ENCODE measurements around the gene PMEPA1. TPM values are rescaled to one million over a fixed set of nuclear protein-coding genes. Genes with fewer than 3 reads are reported as not detected.

PMEPA1 gene
- total and polyA plus RNA-seq, 2 donors (not counting 3 experiments of a cell fraction or from before 2014, with no cell fraction given), result 31.6 to 33.2 TPM

GRCh38 chr20:57742507-57743181 lies 32.8 kb upstream of the PMEPA1 start:
- ChIA-PET CTCF (interaction anchor here (1.5 kb wide), 1 partner anchor 89 kb away, joined by 4 read pairs; no protein-coding TSS in a partner anchor), POLR2A (no interaction called here)
- FAIRE-seq (no peak), DNase-seq (ENCODE audit: low read depth, low spot score) (no peak)
- Histone ChIP-seq H3K9ac (replicated peaks; ENCODE audit: extremely low read depth, insufficient read depth, low read length) (no peak overlapping the region), H3K4me3 (replicated peaks in 1 of 3; ENCODE audit: insufficient read depth in 1 of 3, low read depth in 1 of 3, low read length in 3 of 3) (no peak overlapping the region), H3K9me1 (replicated peaks; ENCODE audit: control insufficient read depth, extremely low read depth, insufficient read depth, low read length) (no peaks in the 10 kb centered on the region), H3K4me1 (ENCODE audit: control insufficient read depth, extremely low read depth, insufficient read depth, low read length) (peaks cover 2% of the 10 kb centered on the region), H3K4me2 (ENCODE audit: insufficient read depth, low read length) (no peak overlapping the region), H3K27me3 (ENCODE audit: control insufficient read depth in 2 of 2, insufficient read depth in 2 of 2, low read length in 2 of 2) (peaks cover 0 to under 1% of the 10 kb centered on the region in 2 experiments), H3K79me2 (ENCODE audit: control insufficient read depth, insufficient read depth, low read length) (no peaks in the 10 kb centered on the region), H2AFZ (ENCODE audit: low read depth, low read length) (no peak overlapping the region), H3K36me3 (ENCODE audit: control insufficient read depth in 2 of 2, extremely low read depth in 1 of 2, insufficient read depth in 2 of 2, low read length in 2 of 2) (no peaks in the 10 kb centered on the region), H3K9me3 (replicated peaks; ENCODE audit: control insufficient read depth, insufficient read depth, low read length) (no peaks in the 10 kb centered on the region), H3K27ac (ENCODE audit: insufficient read depth, low read depth, low read length) (no peak overlapping the region), H4K20me1 (replicated peaks; ENCODE audit: control insufficient read depth, extremely low read depth, insufficient read depth, low read length) (no peaks in the 10 kb centered on the region)
- no TSS peak for BruUV-seq (replicated peaks)
- TF ChIP-seq CTCF (IDR thresholded peaks at IDR 0.05; ENCODE audit: extremely low read depth in 1 of 2, insufficient read depth in 1 of 2, low read depth in 1 of 2, low read length in 2 of 2) (no peak), FOS (IDR thresholded peaks at IDR 0.05; ENCODE audit: borderline replicate concordance, insufficient read depth, low read length) (no peak), EZH2 (IDR thresholded peaks at IDR 0.05; ENCODE audit: borderline replicate concordance, low read depth, low read length, severe bottlenecking) (no peak), MYC (IDR thresholded peaks at IDR 0.05; ENCODE audit: low read depth, low read length) (no peak), POLR2AphosphoS5 (IDR thresholded peaks at IDR 0.05; ENCODE audit: insufficient read depth, low read depth, low read length) (no peak), GATA2 (IDR thresholded peaks at IDR 0.05; ENCODE audit: insufficient read depth, insufficient read length, low read depth, low read length) (no peak), JUN (IDR thresholded peaks at IDR 0.05; ENCODE audit: borderline replicate concordance, insufficient read depth, insufficient read length, low read depth) (no peak), MAX (IDR thresholded peaks at IDR 0.05; ENCODE audit: insufficient read depth, insufficient read length) (no peak), POLR2A (IDR thresholded peaks at IDR 0.05; ENCODE audit: low read depth, low read length) (no peak)
- dilution Hi-C loops (cut with MboI; ENCODE audit: extremely low pct_ligation_motif_present, low sequenced_read_pairs) (no loop called here), intact Hi-C loops (cut with micrococcal nuclease) (no loop called here)

Data from endothelial cell of umbilical vein (primary cell).